Natural killer cell treated with Interleukin-12 subunit alpha and Interleukin-12 subunit beta and Interleukin-15 and Interleukin-18, amount 100 ng/mL, for 72 hours (primary cell): ENCODE results near the gene FAAP24. TPM values are rescaled to one million over a fixed set of nuclear protein-coding genes. Genes with fewer than 3 reads are reported as not detected.
"Not testable (repeated sequence)": the region's sequence is repeated elsewhere in the genome, so short reads cannot be mapped to it uniquely, and the experiment has no call there.

Source experiments
- ATAC-seq, 2 donors: fragments of 150-1000 bp; cut with Tn5 transposase in 1 of 2; sonication (Bioruptor Pico), chemical (Tn5 transposase) in 1 of 2; 2 replicates each; pipeline ENCODE4 v1.10.0; 2021
- DNase-seq: peaks from one replicate; pipeline ENCODE4 v3.0.0; 2022; ENCODE audit warnings: low spot score
- H3K27ac Mint-ChIP-seq, 2 donors: 1 replicate in 1 of 2; 2 replicates in 1 of 2; pipeline ENCODE4 v1.8.0; 2022; ENCODE audit warnings: mixed read lengths in 2 of 2, mild to moderate bottlenecking in 1 of 2, moderate library complexity in 1 of 2
- H3K27me3 Mint-ChIP-seq, 2 donors: 1 replicate in 1 of 2; 2 replicates in 1 of 2; pipeline ENCODE4 v1.8.0; 2022; ENCODE audit warnings: mixed read lengths in 2 of 2
- H3K36me3 Mint-ChIP-seq: one replicate; pipeline ENCODE4 v1.8.0; 2022; ENCODE audit warnings: mixed read lengths
- H3K4me1 Mint-ChIP-seq, 2 donors: 1 replicate in 1 of 2; 2 replicates in 1 of 2; pipeline ENCODE4 v1.8.0; 2022; ENCODE audit warnings: low read depth in 2 of 2, mixed read lengths in 2 of 2, mild to moderate bottlenecking in 1 of 2
- H3K4me3 Mint-ChIP-seq: one replicate; pipeline ENCODE4 v1.8.0; 2022; ENCODE audit warnings: mixed read lengths
- H3K9me3 Mint-ChIP-seq: 2 replicates; pipeline ENCODE4 v1.8.0; 2022; ENCODE audit warnings: mixed read lengths
- total RNA-seq, 2 donors: library from RNA; stranded (reverse); gene quantifications; one replicate each; pipeline ENCODE4 v1.2.3, GENCODE V29; 2022

The FAAP24 gene, protein sequence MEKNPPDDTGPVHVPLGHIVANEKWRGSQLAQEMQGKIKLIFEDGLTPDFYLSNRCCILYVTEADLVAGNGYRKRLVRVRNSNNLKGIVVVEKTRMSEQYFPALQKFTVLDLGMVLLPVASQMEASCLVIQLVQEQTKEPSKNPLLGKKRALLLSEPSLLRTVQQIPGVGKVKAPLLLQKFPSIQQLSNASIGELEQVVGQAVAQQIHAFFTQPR
- 1 to 10 TPM; 6.6 to 9.8 TPM for total RNA-seq

- Mint-ChIP-seq H3K4me1 (peaks cover 19 to 21% of the 10 kb centered on the region in 2 donors), H3K9me3 (no peaks in the 10 kb centered on the region), H3K27me3 (no peaks in the 10 kb centered on the region), H3K27ac (peak within 1 kb of the TSS; percentile 90 to 95), H3K36me3 (no peaks in the 10 kb centered on the region), H3K4me3 (peak within 1 kb of the TSS; percentile 100)
- peak; percentile 97 for DNase-seq
- ATAC-seq = peak; percentile 99
Observed at GRCh38 chr19:32971715-32972540, at the start of gene FAAP24, which contains the start of gene CEP89. Gene FAAP24, plus strand, starts transcription at chr19:32972242. Its CDS starts 955 bp downstream, at chr19:32973197. Gene CEP89, minus strand, starts transcription at chr19:32971958. Its CDS starts 84 bp downstream, at chr19:32971874.

- H3K36me3 Mint-ChIP-seq = peaks cover 18% of the 10 kb centered on the region
- no peak overlapping the region for H3K27ac Mint-ChIP-seq
- H3K27me3 Mint-ChIP-seq = no peaks in the 10 kb centered on the region
- H3K9me3 Mint-ChIP-seq = no peaks in the 10 kb centered on the region
- no peak overlapping the region for H3K4me3 Mint-ChIP-seq
- DNase-seq = no peak
- ATAC-seq = no peak
- no peaks in the 10 kb centered on the region for H3K4me1 Mint-ChIP-seq
Observed at GRCh38 chr19:32924200-32924599, 47.8 kb upstream of the FAAP24 start.

DNA sequence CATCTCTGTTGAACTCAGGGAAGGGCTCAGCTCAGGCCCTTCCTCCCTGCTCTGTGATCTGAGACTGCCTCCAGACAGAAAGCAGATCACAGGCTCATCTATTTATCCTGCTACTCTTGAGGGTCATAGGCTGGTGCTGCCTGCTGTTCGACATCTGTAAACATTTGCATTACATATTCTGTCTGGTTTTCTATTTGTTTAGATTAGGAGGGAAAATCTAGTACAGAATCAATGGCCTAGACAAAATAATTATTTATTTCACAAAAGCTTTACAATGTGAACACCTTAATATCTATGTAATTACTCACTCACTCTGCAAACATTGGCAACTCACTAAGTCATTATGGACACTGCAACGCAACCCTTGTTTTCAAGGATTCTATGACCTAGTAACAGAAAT is 43.2 kb upstream of the FAAP24 start:
- Mint-ChIP-seq H3K4me1 (peaks cover 0 to 3% of the 10 kb centered on the region in 2 donors), H3K27me3 (no peaks in the 10 kb centered on the region), H3K27ac (no peak overlapping the region), H3K9me3 (no peaks in the 10 kb centered on the region), H3K36me3 (peaks cover 18% of the 10 kb centered on the region), H3K4me3 (no peak overlapping the region)
- ATAC-seq = no peak
- DNase-seq = no peak

DNA sequence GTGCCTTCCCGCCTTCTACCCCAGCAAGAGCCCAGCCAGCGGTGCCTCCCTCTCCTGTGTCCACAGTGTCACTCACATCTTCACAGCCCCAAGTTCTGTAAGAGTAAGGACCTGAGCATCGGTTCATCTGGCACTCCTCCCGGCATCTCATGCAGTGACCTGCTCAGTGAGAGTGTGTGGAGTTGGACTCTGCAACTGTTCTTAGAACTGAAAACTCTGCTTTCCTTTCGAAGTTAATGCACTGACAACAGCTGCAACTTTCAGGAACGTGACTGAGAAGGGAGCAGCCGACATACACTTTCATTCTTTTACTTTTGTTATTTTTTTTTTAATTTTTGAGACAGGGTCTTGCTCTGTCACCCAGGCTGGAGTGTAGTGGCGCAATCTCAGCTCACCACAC is 41.5 kb upstream of the FAAP24 start:
- peaks cover 0 to 3% of the 10 kb centered on the region in 2 donors for H3K4me1 Mint-ChIP-seq
- no peaks in the 10 kb centered on the region for H3K27me3 Mint-ChIP-seq
- DNase-seq (no peak), ATAC-seq (no peak)
- peaks cover 18% of the 10 kb centered on the region for H3K36me3 Mint-ChIP-seq
- no peak overlapping the region for H3K4me3 Mint-ChIP-seq
- no peaks in the 10 kb centered on the region for H3K9me3 Mint-ChIP-seq
- no peak overlapping the region for H3K27ac Mint-ChIP-seq

DNA sequence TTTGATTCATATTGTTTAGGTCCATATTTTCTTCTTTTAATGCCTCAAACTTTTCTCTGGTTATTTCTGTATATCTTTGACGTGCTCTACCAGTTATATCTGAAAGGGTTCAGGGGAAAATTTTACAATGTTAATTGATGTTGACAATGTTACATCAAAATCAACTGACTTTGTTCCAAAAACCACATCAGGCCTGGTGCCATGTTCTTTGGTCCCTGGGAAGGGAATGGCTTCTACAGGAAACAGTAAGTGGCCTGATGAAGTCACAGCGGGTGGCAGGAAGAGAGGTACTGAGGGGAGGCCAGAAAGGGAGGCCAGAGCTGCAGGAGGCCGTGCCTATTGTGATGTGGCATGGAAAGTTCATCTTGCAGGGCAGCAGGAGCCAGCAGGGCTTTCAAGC is 38.5 kb upstream of the FAAP24 start:
- Mint-ChIP-seq H3K4me3 (no peak overlapping the region), H3K4me1 (peaks cover 0 to 3% of the 10 kb centered on the region in 2 donors), H3K9me3 (no peaks in the 10 kb centered on the region), H3K27ac (peak overlapping the region in 1 of 2 donors; percentile 66), H3K27me3 (no peaks in the 10 kb centered on the region), H3K36me3 (peaks cover 12% of the 10 kb centered on the region)
- ATAC-seq (no peak), DNase-seq (no peak)

DNA sequence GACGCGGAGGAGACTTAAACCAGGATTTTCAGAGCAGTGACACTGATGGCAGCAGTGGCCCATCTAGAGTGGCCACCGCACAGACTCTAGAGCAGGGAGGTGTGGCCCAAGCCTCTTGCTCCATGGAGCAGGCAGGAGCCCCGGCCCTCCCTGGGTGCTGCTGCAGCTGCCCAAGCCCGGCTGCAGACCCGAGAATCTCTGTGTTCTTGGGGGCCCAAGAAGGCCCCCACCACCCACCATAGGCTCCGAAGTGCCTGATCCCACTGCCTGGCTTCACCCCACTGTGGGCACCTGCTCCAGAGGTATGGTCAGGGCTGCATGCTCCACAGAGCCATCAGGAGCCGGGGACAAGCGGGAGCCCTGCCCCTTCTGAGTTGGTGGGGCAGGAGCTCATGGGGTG is 36.4 kb upstream of the FAAP24 start:
- Mint-ChIP-seq H3K36me3 (no peaks in the 10 kb centered on the region), H3K4me3 (no peak overlapping the region), H3K9me3 (no peaks in the 10 kb centered on the region), H3K27me3 (no peaks in the 10 kb centered on the region), H3K4me1 (peaks cover 0 to 3% of the 10 kb centered on the region in 2 donors), H3K27ac (no peak overlapping the region)
- DNase-seq (no peak), ATAC-seq (peak in 1 of 2 donors; percentile 6)

DNA sequence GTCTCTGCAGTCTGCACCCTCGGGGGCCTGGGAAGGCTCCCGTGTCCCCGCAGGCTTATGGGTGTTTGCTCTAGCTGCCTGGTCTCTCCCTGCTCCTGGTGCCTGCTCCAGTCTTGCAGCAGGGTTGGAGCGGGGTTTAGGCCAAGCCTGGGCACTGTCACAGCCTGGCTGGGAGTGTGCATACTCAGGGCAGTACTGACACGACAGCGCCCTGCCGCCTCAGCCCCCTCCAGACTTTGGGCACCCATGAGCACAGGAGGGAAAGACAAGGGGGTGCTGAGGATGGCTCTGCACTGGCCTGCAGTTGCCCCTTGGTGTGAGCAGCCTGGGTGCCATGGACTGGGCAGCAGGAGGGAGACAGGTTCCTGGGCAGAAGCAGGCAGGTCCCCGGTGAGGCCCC is 36.0 kb upstream of the FAAP24 start:
- Mint-ChIP-seq H3K4me1 (peaks cover 0 to 3% of the 10 kb centered on the region in 2 donors), H3K4me3 (no peak overlapping the region), H3K27ac (no peak overlapping the region), H3K27me3 (no peaks in the 10 kb centered on the region), H3K9me3 (no peaks in the 10 kb centered on the region), H3K36me3 (no peaks in the 10 kb centered on the region)
- DNase-seq = no peak
- ATAC-seq = peak in 1 of 2 donors; percentile 32

DNA sequence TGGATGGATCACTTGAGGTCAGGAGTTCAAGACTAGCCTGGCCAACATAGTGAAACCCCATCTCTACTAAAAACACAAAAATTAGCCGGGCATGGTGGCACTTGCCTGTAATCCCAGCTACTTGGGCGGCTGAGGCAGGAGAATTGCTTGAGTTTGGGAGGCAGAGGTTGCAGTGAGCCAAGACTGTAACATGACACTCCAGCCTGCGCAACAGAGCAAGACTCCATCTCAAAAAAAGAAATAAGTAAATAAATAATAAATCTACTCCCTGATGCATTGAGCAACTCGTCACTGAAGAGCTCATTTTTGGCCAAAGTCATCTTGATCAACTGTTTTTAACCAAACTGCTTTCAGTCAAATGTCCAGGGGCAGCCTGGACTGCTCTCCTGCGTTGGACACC is 30.8 kb upstream of the FAAP24 start:
- not testable (repeated sequence) for H3K9me3 Mint-ChIP-seq, H3K27me3 Mint-ChIP-seq

GRCh38 chr19:32945260-32945659 is 26.8 kb upstream of the FAAP24 start:
- Mint-ChIP-seq H3K9me3 (no peaks in the 10 kb centered on the region), H3K36me3 (peaks cover 12% of the 10 kb centered on the region), H3K27me3 (no peaks in the 10 kb centered on the region), H3K4me3 (no peak overlapping the region), H3K27ac (no peak overlapping the region), H3K4me1 (no peaks in the 10 kb centered on the region)
- DNase-seq = no peak
- ATAC-seq = no peak

More for the DNA sequence above, 30.8 kb upstream of the FAAP24 start:
- not testable (repeated sequence) for H3K27ac Mint-ChIP-seq, H3K36me3 Mint-ChIP-seq, ATAC-seq, H3K4me1 Mint-ChIP-seq, DNase-seq, H3K4me3 Mint-ChIP-seq

DNA sequence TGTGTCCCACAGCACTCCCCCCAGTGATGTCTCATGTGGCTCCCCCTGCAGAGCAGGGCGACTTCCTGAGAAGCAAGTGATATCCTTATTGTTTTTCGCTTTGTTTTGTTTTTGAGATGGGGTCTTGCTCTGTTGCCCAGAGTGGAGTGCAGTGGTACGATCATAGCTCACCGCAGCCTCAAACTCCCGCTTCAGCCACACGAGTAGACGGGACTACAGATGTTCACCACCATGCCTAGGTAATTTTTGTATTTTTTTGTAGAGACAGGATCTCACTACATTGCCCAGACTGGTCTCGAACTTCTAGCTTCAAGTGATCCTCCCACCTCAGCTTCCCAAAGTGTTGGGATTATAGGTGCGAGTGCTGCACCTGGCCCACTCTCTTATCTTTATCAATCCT is 5.3 kb upstream of the FAAP24 start:
- ATAC-seq = no peak
- no peaks in the 10 kb centered on the region for H3K36me3 Mint-ChIP-seq
- no peak overlapping the region for H3K27ac Mint-ChIP-seq
- no peaks in the 10 kb centered on the region for H3K9me3 Mint-ChIP-seq
- no peak overlapping the region for H3K4me3 Mint-ChIP-seq
- H3K4me1 Mint-ChIP-seq = peaks cover 7 to 12% of the 10 kb centered on the region in 2 donors
- DNase-seq = no peak
- no peaks in the 10 kb centered on the region for H3K27me3 Mint-ChIP-seq

- H3K36me3 Mint-ChIP-seq = no peaks in the 10 kb centered on the region
- H3K9me3 Mint-ChIP-seq = no peaks in the 10 kb centered on the region
- ATAC-seq (no peak), DNase-seq (no peak)
- H3K4me3 Mint-ChIP-seq = no peak overlapping the region
- peaks cover 13 to 15% of the 10 kb centered on the region in 2 donors for H3K4me1 Mint-ChIP-seq
- no peaks in the 10 kb centered on the region for H3K27me3 Mint-ChIP-seq
- H3K27ac Mint-ChIP-seq = no peak overlapping the region
Observed at GRCh38 chr19:32969549-32969948, 2.5 kb upstream of the FAAP24 start.

DNA sequence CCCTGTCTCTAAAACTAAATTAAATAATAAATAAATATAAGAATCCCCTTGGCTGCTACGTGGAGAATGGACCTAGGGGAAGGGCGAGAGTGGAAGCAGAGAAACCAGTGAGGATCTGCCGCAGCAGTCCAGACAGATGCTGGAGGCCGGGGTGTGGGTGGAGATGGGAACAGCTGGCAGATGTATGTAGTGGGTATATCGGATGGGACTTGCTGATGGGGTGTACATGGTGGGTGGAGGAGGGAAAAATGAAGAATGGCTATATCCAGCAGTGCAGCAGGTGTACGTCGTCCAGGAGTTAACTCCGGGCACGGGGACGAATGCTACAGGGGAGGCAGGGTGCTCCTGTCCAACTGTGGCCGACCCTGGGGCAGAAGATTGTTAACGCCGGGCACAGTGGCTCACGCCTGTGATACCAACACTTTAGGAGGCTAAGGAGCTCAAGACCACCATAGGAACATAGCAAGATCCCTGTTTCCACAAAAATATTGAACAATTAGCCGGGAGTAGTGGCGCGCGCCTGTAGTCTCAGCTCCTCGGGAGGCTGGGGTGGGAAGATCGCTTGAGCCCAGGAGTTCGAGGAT is 938 bp upstream of the FAAP24 start:
- no peak for DNase-seq

GRCh38 chr19:32976223-32976805 is 4.3 kb downstream of the FAAP24 start:
- H3K27me3 Mint-ChIP-seq = no peaks in the 10 kb centered on the region
- no peak overlapping the region for H3K4me3 Mint-ChIP-seq
- no peak overlapping the region for H3K27ac Mint-ChIP-seq
- H3K36me3 Mint-ChIP-seq = no peaks in the 10 kb centered on the region
- H3K9me3 Mint-ChIP-seq = no peaks in the 10 kb centered on the region
- DNase-seq = no peak
- ATAC-seq = no peak
- H3K4me1 Mint-ChIP-seq = peaks cover 13 to 14% of the 10 kb centered on the region in 2 donors

More for the DNA sequence above, 938 bp upstream of the FAAP24 start:
- Mint-ChIP-seq H3K4me1 (peaks cover 17 to 20% of the 10 kb centered on the region in 2 donors), H3K4me3 (peak overlapping the region; percentile 100), H3K27me3 (no peaks in the 10 kb centered on the region), H3K27ac (peak overlapping the region; percentile 90 to 95), H3K9me3 (no peaks in the 10 kb centered on the region), H3K36me3 (no peaks in the 10 kb centered on the region)
- ATAC-seq = no peak
